H1 (cell line): ENCODE measurements around the gene DNAJC28. TPM values are rescaled to one million over a fixed set of nuclear protein-coding genes. Genes with fewer than 3 reads are reported as not detected.

Source experiments
- FOSL1 ChIP-seq: IDR thresholded peaks from 2 replicates; pipeline ENCODE4 v1.6.1; 2011; ENCODE audit warnings: mild to moderate bottlenecking, low read depth, low read length, moderate library complexity; ENCODE audit not compliant: insufficient read depth
- RFX5 ChIP-seq: IDR thresholded peaks from 2 replicates; pipeline ENCODE4 v1.6.1; 2011; ENCODE audit warnings: low read depth, low read length, improper control_type of control experiment, borderline replicate concordance
- SIN3A ChIP-seq, 2 experiments: IDR thresholded peaks in 1 of 2; conservative IDR thresholded peaks in 1 of 2; 2 replicates each; pipeline ENCODE4 v1.6.1; 2011 to 2012; ENCODE audit warnings: low read length in 2 of 2, improper control_type of control experiment in 1 of 2, low read depth in 1 of 2, mild to moderate bottlenecking in 1 of 2
- polyA plus RNA-seq, 7 experiments: library from polyadenylated mRNA; depleted of rRNA in 3 of 7; stranded (reverse) in 5 of 7; unstranded in 2 of 7; fragments of >200 nt in 5 of 7; fragments of 200-250 nt in 2 of 7; gene quantifications; 1 replicate in 5 of 7; 2 replicates in 1 of 7; 4 replicates in 1 of 7; pipeline versions ENCODE4 v1.2.1 to v1.2.3, GENCODE V29; 2011 to 2013; ENCODE audit warnings: missing spikeins in 2 of 7, mixed read lengths in 2 of 7
- total RNA-seq: library from RNA; stranded (reverse); fragmentation: NEBNext Ultra II Directional; extraction: Animal tissue kit (Norgen Biotek cat#: 25700); gene quantifications from 2 replicates; pipeline ENCODE4 v1.2.1, GENCODE V29; 2021

The DNAJC28 gene
- total and polyA plus RNA-seq, 2 of the 8 experiments (the other 6 are each of a cell fraction or from before 2014, with no cell fraction given): 0.97 to 4.3 TPM

- TF ChIP-seq RFX5 (no peak), SIN3A (conservative IDR thresholded peaks at IDR 0.05 in 1 of 2, IDR thresholded peaks at IDR 0.05 in 1 of 2; ENCODE audit: low read depth in 1 of 2, low read length in 2 of 2) (no peak), FOSL1 (no peak)
- TF ChIP-seq, all 59 proteins: peak for 0
Observed at GRCh38 chr21:33514229-33514628, 22.7 kb upstream of the DNAJC28 start (continued).
